Measurements from ENCODE around the gene ENPP1. TPM values are rescaled to one million over a fixed set of nuclear protein-coding genes. Genes with fewer than 3 reads are reported as not detected.

The ENPP1 gene
- total and polyA plus RNA-seq, 2 donors (not counting 3 experiments of a cell fraction or from before 2014, with no cell fraction given), result 0.36 to 1.4 TPM

DNA sequence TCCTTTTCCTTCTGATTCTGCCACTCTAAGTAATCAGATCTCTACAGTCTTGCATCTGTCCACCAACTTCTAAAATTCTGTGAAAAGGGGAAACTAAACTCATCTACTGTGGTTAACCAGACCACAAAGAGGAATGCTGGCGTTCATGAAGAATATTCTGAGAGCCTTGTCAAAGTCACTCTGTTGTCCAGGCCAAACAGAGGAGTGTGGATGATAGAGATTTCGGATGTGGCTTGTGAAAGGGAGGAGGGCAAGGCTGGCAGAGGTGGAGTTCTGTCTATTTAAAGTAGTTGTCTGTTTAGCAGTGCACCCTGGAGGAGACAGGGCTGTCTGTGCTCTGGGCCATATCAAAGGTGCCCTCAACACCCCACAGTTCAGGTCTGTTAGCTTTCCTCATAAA, 109.5 kb downstream of the ENPP1 start:
- no TSS peak for BruUV-seq (replicated peaks)
- H3K4me1 ChIP-seq (ENCODE audit: control insufficient read depth, extremely low read depth, insufficient read depth, low read length), result peaks cover 2% of the 10 kb centered on the region
- intact Hi-C loops (cut with micrococcal nuclease), result no loop called here
- H3K9me3 ChIP-seq (replicated peaks; ENCODE audit: control insufficient read depth, insufficient read depth, low read length), result no peaks in the 10 kb centered on the region
- no peaks in the 10 kb centered on the region for H3K27me3 ChIP-seq (ENCODE audit: control insufficient read depth in 2 of 2, insufficient read depth in 2 of 2, low read length in 2 of 2)
- H2AFZ ChIP-seq (ENCODE audit: low read depth, low read length), result no peak overlapping the region
- H3K27ac ChIP-seq (ENCODE audit: insufficient read depth, low read depth, low read length), result no peak overlapping the region
- H3K36me3 ChIP-seq (ENCODE audit: control insufficient read depth in 2 of 2, extremely low read depth in 1 of 2, insufficient read depth in 2 of 2, low read length in 2 of 2), result no peaks in the 10 kb centered on the region
- no peak overlapping the region for H3K9ac ChIP-seq (replicated peaks; ENCODE audit: extremely low read depth, insufficient read depth, low read length)
- H3K79me2 ChIP-seq (ENCODE audit: control insufficient read depth, insufficient read depth, low read length), result no peaks in the 10 kb centered on the region
- no peak overlapping the region for H3K4me2 ChIP-seq (ENCODE audit: insufficient read depth, low read length)
- TF ChIP-seq POLR2AphosphoS5 (IDR thresholded peaks at IDR 0.05; ENCODE audit: insufficient read depth, low read depth, low read length) (no peak), FOS (IDR thresholded peaks at IDR 0.05; ENCODE audit: borderline replicate concordance, insufficient read depth, low read length) (no peak), JUN (IDR thresholded peaks at IDR 0.05; ENCODE audit: borderline replicate concordance, insufficient read depth, insufficient read length, low read depth) (no peak), MYC (IDR thresholded peaks at IDR 0.05; ENCODE audit: low read depth, low read length) (no peak), POLR2A (IDR thresholded peaks at IDR 0.05; ENCODE audit: low read depth, low read length) (no peak), EZH2 (IDR thresholded peaks at IDR 0.05; ENCODE audit: borderline replicate concordance, low read depth, low read length, severe bottlenecking) (no peak), CTCF (IDR thresholded peaks at IDR 0.05; ENCODE audit: extremely low read depth in 1 of 2, insufficient read depth in 1 of 2, low read depth in 1 of 2, low read length in 2 of 2) (no peak), GATA2 (IDR thresholded peaks at IDR 0.05; ENCODE audit: insufficient read depth, insufficient read length, low read depth, low read length) (no peak)
- TF ChIP-seq, protein P1, sequence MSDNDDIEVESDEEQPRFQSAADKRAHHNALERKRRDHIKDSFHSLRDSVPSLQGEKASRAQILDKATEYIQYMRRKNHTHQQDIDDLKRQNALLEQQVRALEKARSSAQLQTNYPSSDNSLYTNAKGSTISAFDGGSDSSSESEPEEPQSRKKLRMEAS (IDR thresholded peaks at IDR 0.05; ENCODE audit: insufficient read depth, insufficient read length), result no peak
- FAIRE-seq (no peak), DNase-seq (ENCODE audit: low read depth, low spot score) (no peak)
- no peaks in the 10 kb centered on the region for H3K9me1 ChIP-seq (replicated peaks; ENCODE audit: control insufficient read depth, extremely low read depth, insufficient read depth, low read length)
- H3K4me3 ChIP-seq (replicated peaks in 1 of 3; ENCODE audit: insufficient read depth in 1 of 3, low read depth in 1 of 3, low read length in 3 of 3), result no peak overlapping the region
- ChIA-PET POLR2A (no interaction called here), CTCF (interaction anchor here (0.6 to 5.7 kb wide), 9 partner anchors 7 to 380 kb away, joined by 3 to 66 read pairs (median 6); no protein-coding TSS in a partner anchor)
- no peaks in the 10 kb centered on the region for H4K20me1 ChIP-seq (replicated peaks; ENCODE audit: control insufficient read depth, extremely low read depth, insufficient read depth, low read length)
- dilution Hi-C loops (cut with MboI; ENCODE audit: extremely low pct_ligation_motif_present, low sequenced_read_pairs), result no loop called here
